ENCODE results near the gene ITGA7. TPM values are rescaled to one million over a fixed set of nuclear protein-coding genes. Genes with fewer than 3 reads are reported as not detected.

Gene ITGA7
- total RNA-seq, 1 donor from 2014 or later: 0.94 TPM

DNA sequence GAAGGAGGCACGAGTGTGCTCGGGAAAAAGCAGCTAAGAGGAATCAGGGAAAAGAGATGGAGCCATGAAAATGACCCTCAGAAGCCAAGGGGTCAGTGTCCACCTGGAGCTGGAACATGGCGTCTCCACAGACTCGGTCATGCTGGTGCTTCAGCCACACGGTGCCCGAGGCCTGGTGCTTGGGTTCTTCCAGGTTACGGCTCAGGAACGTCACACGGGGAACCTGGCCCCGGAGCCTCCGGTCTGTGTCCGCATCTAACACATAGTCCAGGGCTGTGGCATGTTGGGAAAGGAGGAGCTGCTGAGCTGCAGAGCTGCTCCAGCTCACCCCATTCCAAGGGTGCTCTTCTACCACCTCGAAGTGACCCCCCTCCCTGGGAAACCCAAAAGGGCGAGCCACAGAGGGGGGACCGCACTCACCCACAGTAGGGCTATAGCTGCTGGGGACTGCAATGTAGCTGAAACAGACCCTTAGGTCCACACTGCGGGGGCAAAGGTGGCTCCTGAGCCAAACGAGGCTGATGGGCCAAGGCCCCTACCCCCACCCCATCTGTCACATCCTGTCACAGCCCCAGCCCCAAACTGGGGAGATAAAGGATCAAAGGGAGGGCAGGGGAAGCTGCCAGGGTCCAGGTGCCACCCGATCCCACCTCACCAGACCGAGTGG lies 10.8 kb downstream of the ITGA7 start:
- no peak overlapping the region for H3K4me3 Mint-ChIP-seq (ENCODE audit: low read depth)
- no peaks in the 10 kb centered on the region for H3K36me3 Mint-ChIP-seq (ENCODE audit: low read depth)
- no peaks in the 10 kb centered on the region for H3K27me3 Mint-ChIP-seq (ENCODE audit: low read depth)
- no peaks in the 10 kb centered on the region for H3K4me1 Mint-ChIP-seq (ENCODE audit: low read depth)
- no peak for DNase-seq (ENCODE audit: low spot score)
- no peaks in the 10 kb centered on the region for H3K9me3 Mint-ChIP-seq
- H3K27ac Mint-ChIP-seq: no peak overlapping the region
- intact Hi-C loops (cut with micrococcal nuclease): no loop called here

GRCh38 chr12:55696141-55696540 lies 11.6 kb downstream of the ITGA7 start:
- DNase-seq (ENCODE audit: low spot score): no peak
- no peaks in the 10 kb centered on the region for H3K4me1 Mint-ChIP-seq (ENCODE audit: low read depth)
- no peak overlapping the region for H3K4me3 Mint-ChIP-seq (ENCODE audit: low read depth)
- intact Hi-C loops (cut with micrococcal nuclease): no loop called here
- no peaks in the 10 kb centered on the region for H3K9me3 Mint-ChIP-seq
- H3K36me3 Mint-ChIP-seq (ENCODE audit: low read depth): no peaks in the 10 kb centered on the region
- H3K27ac Mint-ChIP-seq: no peak overlapping the region
- no peaks in the 10 kb centered on the region for H3K27me3 Mint-ChIP-seq (ENCODE audit: low read depth)

DNA sequence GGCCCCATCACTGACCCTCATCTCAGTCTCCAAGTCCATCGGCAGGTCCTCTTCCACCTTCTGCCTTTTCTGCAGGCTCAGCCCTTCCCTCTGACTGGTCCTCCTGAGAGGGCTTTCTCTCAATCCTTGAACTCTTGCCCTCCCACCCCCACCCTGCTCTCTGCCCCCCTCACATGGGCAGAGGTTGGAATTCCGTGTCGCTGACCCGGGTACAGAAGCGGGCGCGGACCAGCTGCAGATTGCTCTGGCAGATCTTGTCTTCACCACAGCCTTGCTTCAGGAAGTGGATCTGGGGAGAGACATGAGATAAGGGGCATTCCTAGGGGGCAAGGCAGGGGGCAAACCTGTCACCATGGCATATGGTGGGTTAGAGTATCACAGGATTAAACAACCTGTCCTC lies 12.4 kb downstream of the ITGA7 start:
- H3K27me3 Mint-ChIP-seq (ENCODE audit: low read depth): no peaks in the 10 kb centered on the region
- no peaks in the 10 kb centered on the region for H3K4me1 Mint-ChIP-seq (ENCODE audit: low read depth)
- H3K36me3 Mint-ChIP-seq (ENCODE audit: low read depth): no peaks in the 10 kb centered on the region
- intact Hi-C loops (cut with micrococcal nuclease): no loop called here
- H3K4me3 Mint-ChIP-seq (ENCODE audit: low read depth): no peak overlapping the region
- DNase-seq (ENCODE audit: low spot score): no peak
- H3K27ac Mint-ChIP-seq: no peak overlapping the region
- no peaks in the 10 kb centered on the region for H3K9me3 Mint-ChIP-seq

- Mint-ChIP-seq H3K9me3 (no peaks in the 10 kb centered on the region), H3K36me3 (ENCODE audit: low read depth) (no peaks in the 10 kb centered on the region), H3K27me3 (ENCODE audit: low read depth) (no peaks in the 10 kb centered on the region), H3K27ac (no peak overlapping the region), H3K4me3 (ENCODE audit: low read depth) (no peak overlapping the region), H3K4me1 (ENCODE audit: low read depth) (no peaks in the 10 kb centered on the region)
- no peak for DNase-seq (ENCODE audit: low spot score)
- intact Hi-C loops (cut with micrococcal nuclease): no loop called here
Observed at GRCh38 chr12:55694651-55695050, 13.1 kb downstream of the ITGA7 start.

DNA sequence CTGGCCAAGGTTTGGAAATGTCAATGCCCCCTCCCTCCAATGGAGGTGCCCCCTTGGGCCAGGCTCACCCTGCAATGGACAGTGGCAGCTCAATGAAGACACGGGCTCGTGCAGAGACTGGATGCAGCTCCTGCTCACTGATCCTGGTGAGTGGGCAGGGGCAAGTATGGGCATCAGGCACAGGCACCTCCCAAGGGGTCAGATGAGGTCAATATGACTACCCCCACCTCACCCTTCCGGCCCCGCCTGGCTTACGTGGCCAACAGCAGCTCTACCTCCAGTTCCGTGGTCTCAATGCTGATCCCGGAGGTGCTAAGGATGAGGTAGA lies 13.6 kb downstream of the ITGA7 start:
- no peak for DNase-seq (ENCODE audit: low spot score)
- H3K27ac Mint-ChIP-seq: no peak overlapping the region
- intact Hi-C loops (cut with micrococcal nuclease): no loop called here
- no peaks in the 10 kb centered on the region for H3K9me3 Mint-ChIP-seq
- no peaks in the 10 kb centered on the region for H3K27me3 Mint-ChIP-seq (ENCODE audit: low read depth)
- H3K4me3 Mint-ChIP-seq (ENCODE audit: low read depth): no peak overlapping the region
- H3K4me1 Mint-ChIP-seq (ENCODE audit: low read depth): no peaks in the 10 kb centered on the region
- H3K36me3 Mint-ChIP-seq (ENCODE audit: low read depth): no peaks in the 10 kb centered on the region

GRCh38 chr12:55693323-55694187 lies 14.1 kb downstream of the ITGA7 start:
- Mint-ChIP-seq H3K27ac (no peak overlapping the region), H3K36me3 (ENCODE audit: low read depth) (no peaks in the 10 kb centered on the region), H3K4me1 (ENCODE audit: low read depth) (no peaks in the 10 kb centered on the region), H3K9me3 (no peaks in the 10 kb centered on the region), H3K4me3 (ENCODE audit: low read depth) (no peak overlapping the region), H3K27me3 (ENCODE audit: low read depth) (no peaks in the 10 kb centered on the region)
- intact Hi-C loops (cut with micrococcal nuclease): no loop called here
- no peak for DNase-seq (ENCODE audit: low spot score)

DNA sequence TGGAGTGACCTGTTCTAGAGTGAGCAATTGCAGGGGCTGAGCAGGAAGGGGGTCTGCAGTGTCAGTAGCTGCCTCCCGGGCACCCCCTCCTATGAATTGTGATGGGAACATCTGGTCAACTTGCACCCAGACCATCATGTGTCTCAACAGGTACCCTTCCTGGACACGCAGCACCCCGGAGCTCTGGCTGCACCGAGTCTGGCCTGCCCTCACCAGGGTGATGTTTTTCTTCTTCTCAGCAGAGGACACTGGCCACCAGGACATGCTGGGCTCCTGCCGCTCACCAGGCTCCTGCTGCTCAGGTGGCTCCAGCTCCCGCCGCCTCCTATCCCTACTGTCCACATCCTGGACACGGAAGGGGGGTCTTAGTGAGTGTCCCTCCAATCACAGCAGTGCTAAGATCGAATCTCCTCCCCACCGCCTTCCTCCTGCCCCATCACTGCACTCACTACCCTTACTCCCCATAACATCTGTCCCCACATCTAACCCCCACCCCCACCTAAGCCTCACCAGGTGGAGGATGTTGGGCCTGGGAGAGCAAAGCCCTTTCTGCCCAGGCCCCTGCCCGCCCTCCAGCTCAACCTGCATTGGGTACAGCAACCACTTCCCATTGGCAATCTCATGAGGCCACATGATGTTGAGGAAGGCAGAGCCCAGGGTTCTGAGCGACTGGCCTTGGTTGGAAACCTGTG lies 14.9 kb downstream of the ITGA7 start:
- H3K27ac Mint-ChIP-seq: no peak overlapping the region
- no peaks in the 10 kb centered on the region for H3K27me3 Mint-ChIP-seq (ENCODE audit: low read depth)
- DNase-seq (ENCODE audit: low spot score): no peak
- intact Hi-C loops (cut with micrococcal nuclease): no loop called here
- H3K36me3 Mint-ChIP-seq (ENCODE audit: low read depth): no peaks in the 10 kb centered on the region
- H3K4me3 Mint-ChIP-seq (ENCODE audit: low read depth): no peak overlapping the region
- H3K4me1 Mint-ChIP-seq (ENCODE audit: low read depth): peaks cover 2% of the 10 kb centered on the region
- no peaks in the 10 kb centered on the region for H3K9me3 Mint-ChIP-seq

DNA sequence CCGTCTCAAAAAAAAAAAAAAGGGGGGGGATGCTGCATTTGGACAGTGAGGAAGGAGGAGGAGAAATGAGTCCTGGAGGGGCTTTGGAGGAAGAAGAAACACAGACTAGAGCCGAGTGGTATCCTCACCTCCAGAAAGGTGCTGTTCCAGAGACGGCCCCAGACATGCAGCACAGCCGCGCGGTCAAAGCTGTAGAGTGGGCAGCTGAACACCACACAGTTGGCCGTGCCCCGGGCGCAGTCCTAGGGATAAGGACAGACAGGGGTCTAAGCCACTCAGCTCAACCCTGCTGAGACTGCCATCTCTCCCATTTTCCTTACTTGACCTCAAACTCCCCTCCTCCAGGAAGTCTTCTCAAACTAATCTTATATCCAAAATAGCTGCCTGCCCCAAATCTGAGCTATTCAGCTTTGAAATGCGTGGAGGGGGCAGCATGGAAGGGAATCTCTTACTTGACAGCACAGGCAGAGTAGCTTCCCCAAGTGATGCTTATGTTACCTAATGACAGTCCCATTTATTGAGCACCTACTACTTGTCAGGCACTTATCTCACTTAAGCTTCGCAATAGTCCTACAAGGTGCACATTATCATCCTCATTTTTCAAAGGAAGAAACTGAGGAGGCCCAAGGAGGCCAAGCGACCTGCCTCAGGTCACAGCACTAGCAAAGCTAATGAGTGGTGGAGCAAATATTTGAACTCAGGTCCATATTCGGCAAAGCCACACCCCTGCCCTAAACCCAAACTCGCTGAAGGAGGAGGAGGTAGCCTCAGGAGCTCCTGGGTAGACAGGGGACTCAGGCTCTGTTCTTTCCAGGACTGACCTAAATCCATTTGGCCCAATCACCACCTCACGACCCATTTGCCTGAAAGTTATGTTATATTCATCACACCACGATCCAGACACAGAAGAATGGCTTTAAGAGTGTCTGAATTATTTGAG lies 18.7 kb downstream of the ITGA7 start:
- no peak overlapping the region for H3K27ac Mint-ChIP-seq
- intact Hi-C loops (cut with micrococcal nuclease): no loop called here
- DNase-seq (ENCODE audit: low spot score): no peak
- H3K4me3 Mint-ChIP-seq (ENCODE audit: low read depth): no peak overlapping the region
- H3K27me3 Mint-ChIP-seq (ENCODE audit: low read depth): no peaks in the 10 kb centered on the region
- H3K4me1 Mint-ChIP-seq (ENCODE audit: low read depth): peaks cover 3% of the 10 kb centered on the region
- H3K9me3 Mint-ChIP-seq: no peaks in the 10 kb centered on the region
- H3K36me3 Mint-ChIP-seq (ENCODE audit: low read depth): no peaks in the 10 kb centered on the region

- Mint-ChIP-seq H3K4me1 (ENCODE audit: low read depth) (peaks cover 3% of the 10 kb centered on the region), H3K9me3 (no peaks in the 10 kb centered on the region), H3K27me3 (ENCODE audit: low read depth) (no peaks in the 10 kb centered on the region), H3K4me3 (ENCODE audit: low read depth) (no peak overlapping the region), H3K27ac (no peak overlapping the region), H3K36me3 (ENCODE audit: low read depth) (no peaks in the 10 kb centered on the region)
- no peak for DNase-seq (ENCODE audit: low spot score)
- intact Hi-C loops (cut with micrococcal nuclease): no loop called here
Observed at GRCh38 chr12:55687746-55688145, 20.0 kb downstream of the ITGA7 start.

- peaks cover 5% of the 10 kb centered on the region for H3K27me3 Mint-ChIP-seq (ENCODE audit: low read depth)
- intact Hi-C loops (cut with micrococcal nuclease): no loop called here
- H3K4me3 Mint-ChIP-seq (ENCODE audit: low read depth): no peak overlapping the region
- no peaks in the 10 kb centered on the region for H3K9me3 Mint-ChIP-seq
- no peak overlapping the region for H3K27ac Mint-ChIP-seq
- peaks cover 3% of the 10 kb centered on the region for H3K4me1 Mint-ChIP-seq (ENCODE audit: low read depth)
- no peaks in the 10 kb centered on the region for H3K36me3 Mint-ChIP-seq (ENCODE audit: low read depth)
- DNase-seq (ENCODE audit: low spot score): no peak
Observed at GRCh38 chr12:55686366-55687010, 21.2 kb downstream of the ITGA7 start.

DNA sequence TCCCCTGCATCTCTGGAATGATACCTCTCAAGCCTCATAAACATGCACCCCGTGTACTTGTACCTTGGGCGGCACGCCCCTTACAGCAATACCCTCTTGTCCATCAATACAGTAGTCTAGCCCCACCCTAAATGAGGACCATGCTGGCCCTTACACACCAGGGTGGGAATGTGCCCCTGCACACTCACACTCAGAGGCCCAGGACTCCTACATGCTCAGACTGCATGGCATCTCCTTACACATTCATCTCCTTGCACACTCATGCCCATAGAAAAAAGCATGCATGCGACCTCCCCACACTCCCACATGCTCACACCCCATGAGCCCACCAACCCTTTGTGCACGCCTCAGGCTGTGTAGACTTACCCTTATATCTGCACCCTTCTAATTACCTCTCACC lies 22.0 kb downstream of the ITGA7 start:
- DNase-seq (ENCODE audit: low spot score): no peak
- Mint-ChIP-seq H3K4me3 (ENCODE audit: low read depth) (no peak overlapping the region), H3K9me3 (no peaks in the 10 kb centered on the region), H3K27ac (no peak overlapping the region), H3K36me3 (ENCODE audit: low read depth) (no peaks in the 10 kb centered on the region), H3K4me1 (ENCODE audit: low read depth) (peaks cover 6% of the 10 kb centered on the region), H3K27me3 (ENCODE audit: low read depth) (peaks cover 12% of the 10 kb centered on the region)
- intact Hi-C loops (cut with micrococcal nuclease): no loop called here

DNA sequence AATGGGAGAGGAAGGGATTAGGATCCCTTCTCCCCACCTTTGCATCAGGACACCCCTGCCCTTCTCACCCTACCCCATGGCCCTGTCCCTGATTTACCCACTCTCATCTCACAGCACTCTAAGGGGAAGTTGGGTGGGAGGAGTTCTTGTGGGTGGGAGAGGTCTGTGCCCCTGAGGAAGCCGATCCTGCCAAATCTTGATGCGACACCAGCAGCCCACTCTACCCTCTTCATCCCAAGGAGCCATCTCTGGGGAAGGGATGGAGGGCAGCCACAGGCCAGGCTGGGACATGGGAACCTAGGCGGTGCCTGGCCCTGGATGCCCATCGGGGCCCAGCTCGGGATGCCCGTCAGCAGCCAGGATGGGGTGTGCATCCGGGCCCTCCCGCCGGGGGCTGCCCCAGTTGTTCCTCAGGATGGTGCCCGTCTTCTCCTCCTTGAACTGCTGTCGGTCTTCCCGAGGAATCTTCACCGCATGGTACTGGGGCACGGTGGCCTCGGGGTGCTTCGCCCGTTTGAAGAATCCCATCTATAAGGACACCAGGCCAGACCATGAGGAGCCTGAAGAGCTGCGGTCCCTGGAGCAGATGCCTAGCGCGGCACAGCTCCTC lies 22.8 kb downstream of the ITGA7 start:
- H3K4me3 Mint-ChIP-seq (ENCODE audit: low read depth): no peak overlapping the region
- H3K4me1 Mint-ChIP-seq (ENCODE audit: low read depth): peaks cover 6% of the 10 kb centered on the region
- no peak for DNase-seq (ENCODE audit: low spot score)
- H3K27ac Mint-ChIP-seq: no peak overlapping the region
- no peaks in the 10 kb centered on the region for H3K36me3 Mint-ChIP-seq (ENCODE audit: low read depth)
- peaks cover 13% of the 10 kb centered on the region for H3K27me3 Mint-ChIP-seq (ENCODE audit: low read depth)
- H3K9me3 Mint-ChIP-seq: no peaks in the 10 kb centered on the region
- intact Hi-C loops (cut with micrococcal nuclease): no loop called here

All from activated T-helper 2 cell treated with anti-CD3 and anti-CD28 coated beads, Interferon-gamma antibody, Interleukin-2, Interleukin-4, amounts not matched to agents 10 μg/mL and 5 μg/mL and 100 μg/mL, durations not matched to agents 14 hours and 24 hours and 36 hours (primary cell).